ENCODE data around the gene SLC1A6.

GRCh38 chr19:14957464-14957863 lies 22.2 kb downstream of the SLC1A6 start:
- TF ChIP-seq CTCF (IDR thresholded peaks at IDR 0.05 in 4 of 5, conservative IDR thresholded peaks at IDR 0.05 in 1 of 5) (no peak), POLR2A (IDR thresholded peaks at IDR 0.05) (no peak)
